Measurements from ENCODE around the gene PEX5L. TPM values are rescaled to one million over a fixed set of nuclear protein-coding genes. Genes with fewer than 3 reads are reported as not detected.

The PEX5L gene
- total and polyA plus RNA-seq, 2 experiments from 2014 or later, result 0.13 to 0.63 TPM

DNA sequence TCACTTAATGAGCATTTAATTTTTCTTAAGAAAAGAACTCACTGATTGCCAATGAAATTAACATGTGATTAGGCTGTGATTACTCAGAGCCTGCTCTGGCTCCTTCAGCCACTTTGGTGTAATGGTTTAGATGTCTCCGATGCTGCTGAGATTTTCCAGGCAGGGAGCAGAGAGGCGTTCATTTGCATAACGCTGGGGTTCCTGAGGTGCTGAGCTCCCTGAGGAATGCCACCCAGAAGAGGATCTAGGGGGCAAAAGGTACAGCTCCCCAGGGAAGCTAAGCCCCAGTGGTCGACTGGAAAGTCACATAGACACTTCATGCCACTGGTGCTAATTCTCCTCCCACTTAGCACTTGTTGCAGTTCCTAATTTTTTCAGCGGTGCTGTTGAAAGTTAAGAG is 264.4 kb downstream of the PEX5L start:
- Histone ChIP-seq H3K4me1 (ENCODE audit: insufficient read depth) (no peaks in the 10 kb centered on the region), H4K20me1 (ENCODE audit: insufficient read depth, poor library complexity, severe bottlenecking) (no peaks in the 10 kb centered on the region), H3K27me3 (no peaks in the 10 kb centered on the region), H3K36me3 (replicated peaks; ENCODE audit: insufficient read depth, low read depth) (no peaks in the 10 kb centered on the region), H2AFZ (no peak overlapping the region), H3K4me2 (no peak overlapping the region), H3K79me2 (no peaks in the 10 kb centered on the region), H3K27ac (no peak overlapping the region), H3K4me3 (no peak overlapping the region), H3K9me3 (ENCODE audit: low read depth) (no peaks in the 10 kb centered on the region), H3K9me2 (replicated peaks; ENCODE audit: insufficient read depth) (no peaks in the 10 kb centered on the region)
- 56% methylated on average over 5 of the region's 5 CpGs for WGBS (ENCODE audit: low lambda C conversion rate, missing lambda C conversion rate)
- TF ChIP-seq EZH2 (IDR thresholded peaks at IDR 0.05; ENCODE audit: borderline replicate concordance) (no peak), EZH2phosphoT487 (IDR thresholded peaks at IDR 0.05; ENCODE audit: low read depth, severe bottlenecking, unreplicated experiment) (no peak)
- TF ChIP-seq, protein P1, sequence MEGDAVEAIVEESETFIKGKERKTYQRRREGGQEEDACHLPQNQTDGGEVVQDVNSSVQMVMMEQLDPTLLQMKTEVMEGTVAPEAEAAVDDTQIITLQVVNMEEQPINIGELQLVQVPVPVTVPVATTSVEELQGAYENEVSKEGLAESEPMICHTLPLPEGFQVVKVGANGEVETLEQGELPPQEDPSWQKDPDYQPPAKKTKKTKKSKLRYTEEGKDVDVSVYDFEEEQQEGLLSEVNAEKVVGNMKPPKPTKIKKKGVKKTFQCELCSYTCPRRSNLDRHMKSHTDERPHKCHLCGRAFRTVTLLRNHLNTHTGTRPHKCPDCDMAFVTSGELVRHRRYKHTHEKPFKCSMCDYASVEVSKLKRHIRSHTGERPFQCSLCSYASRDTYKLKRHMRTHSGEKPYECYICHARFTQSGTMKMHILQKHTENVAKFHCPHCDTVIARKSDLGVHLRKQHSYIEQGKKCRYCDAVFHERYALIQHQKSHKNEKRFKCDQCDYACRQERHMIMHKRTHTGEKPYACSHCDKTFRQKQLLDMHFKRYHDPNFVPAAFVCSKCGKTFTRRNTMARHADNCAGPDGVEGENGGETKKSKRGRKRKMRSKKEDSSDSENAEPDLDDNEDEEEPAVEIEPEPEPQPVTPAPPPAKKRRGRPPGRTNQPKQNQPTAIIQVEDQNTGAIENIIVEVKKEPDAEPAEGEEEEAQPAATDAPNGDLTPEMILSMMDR (IDR thresholded peaks at IDR 0.05; ENCODE audit: poor library complexity), result no peak
- no peak for DNase-seq (ENCODE audit: low spot score)

DNA sequence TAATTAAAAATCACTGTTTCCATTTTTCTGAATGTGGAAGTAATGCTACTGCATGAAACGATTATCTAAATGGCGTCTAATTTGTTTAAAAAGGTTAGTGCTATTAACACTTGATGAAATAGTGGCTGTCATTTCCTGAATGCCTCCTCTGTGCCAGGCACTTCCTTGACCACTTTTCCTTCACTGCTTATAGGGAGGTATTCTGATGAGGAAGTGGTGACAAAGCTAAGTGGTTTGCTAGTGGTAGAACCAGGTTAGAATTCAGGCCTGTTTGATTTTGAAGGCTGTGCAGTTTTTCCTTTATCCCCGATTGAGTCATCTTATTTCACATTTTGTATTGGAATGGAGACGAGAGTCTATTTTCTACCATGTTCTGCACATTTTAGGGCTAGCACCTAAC is 264.9 kb downstream of the PEX5L start:
- no peaks in the 10 kb centered on the region for H3K4me1 ChIP-seq (ENCODE audit: insufficient read depth)
- H3K4me2 ChIP-seq, result no peak overlapping the region
- no peak for TF ChIP-seq EZH2phosphoT487 (IDR thresholded peaks at IDR 0.05; ENCODE audit: low read depth, severe bottlenecking, unreplicated experiment)
- TF ChIP-seq, protein P1 (IDR thresholded peaks at IDR 0.05; ENCODE audit: poor library complexity), result no peak
- no peak for TF ChIP-seq EZH2 (IDR thresholded peaks at IDR 0.05; ENCODE audit: borderline replicate concordance)
- no peak overlapping the region for H3K27ac ChIP-seq
- H3K36me3 ChIP-seq (replicated peaks; ENCODE audit: insufficient read depth, low read depth), result no peaks in the 10 kb centered on the region
- no peak overlapping the region for H2AFZ ChIP-seq
- H3K79me2 ChIP-seq, result no peaks in the 10 kb centered on the region
- WGBS (ENCODE audit: low lambda C conversion rate, missing lambda C conversion rate), result 88% methylated on average over 4 of the region's 4 CpGs
- H3K9me2 ChIP-seq (replicated peaks; ENCODE audit: insufficient read depth), result no peaks in the 10 kb centered on the region
- H3K27me3 ChIP-seq, result no peaks in the 10 kb centered on the region
- H3K9me3 ChIP-seq (ENCODE audit: low read depth), result no peaks in the 10 kb centered on the region
- H3K4me3 ChIP-seq, result no peak overlapping the region
- no peaks in the 10 kb centered on the region for H4K20me1 ChIP-seq (ENCODE audit: insufficient read depth, poor library complexity, severe bottlenecking)
- no peak for DNase-seq (ENCODE audit: low spot score)

DNA sequence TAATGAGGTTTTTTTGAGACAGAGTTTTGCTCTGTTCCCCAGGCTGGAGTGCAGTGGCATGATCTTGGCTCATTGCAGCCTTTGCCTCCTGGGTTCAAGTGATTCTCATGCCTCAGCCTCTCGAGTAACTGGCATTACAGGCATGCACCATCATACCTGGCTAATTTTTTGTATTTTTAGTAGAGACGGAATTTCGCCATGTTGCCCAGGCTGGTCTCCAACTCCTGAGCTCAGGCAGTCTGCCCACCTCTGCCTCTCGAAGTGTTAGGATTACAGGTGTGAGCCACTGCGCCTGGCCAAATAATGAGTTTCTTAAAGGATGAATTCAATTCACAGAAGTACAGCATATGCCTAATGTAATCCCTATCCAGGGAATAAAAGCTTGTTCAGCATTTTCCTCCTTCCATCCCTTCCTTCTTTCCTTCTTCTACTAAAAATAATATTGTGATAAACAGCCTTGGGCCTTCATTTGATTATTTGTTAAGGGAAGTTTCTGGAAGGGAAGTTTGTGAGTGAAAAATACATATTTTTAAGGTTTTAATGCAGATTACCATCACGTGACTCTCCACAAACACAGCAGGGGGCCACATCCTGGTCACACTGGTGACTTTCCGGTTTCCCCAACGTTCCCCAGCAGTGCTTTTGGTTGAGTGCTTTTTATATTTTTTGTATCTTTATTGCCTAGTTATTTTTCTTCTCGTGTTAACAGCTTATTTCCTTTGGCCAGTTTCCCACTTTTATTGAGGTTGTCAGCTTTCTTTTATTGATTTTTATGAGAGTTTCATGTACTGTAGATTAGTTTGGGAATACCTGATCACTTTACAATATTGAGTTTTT is 267.1 kb downstream of the PEX5L start:
- Histone ChIP-seq H3K79me2 (no peaks in the 10 kb centered on the region), H3K4me1 (ENCODE audit: insufficient read depth) (no peaks in the 10 kb centered on the region), H3K9me2 (replicated peaks; ENCODE audit: insufficient read depth) (no peaks in the 10 kb centered on the region), H2AFZ (no peak overlapping the region), H3K27me3 (no peaks in the 10 kb centered on the region), H3K27ac (no peak overlapping the region), H3K4me3 (no peak overlapping the region), H3K4me2 (no peak overlapping the region), H4K20me1 (ENCODE audit: insufficient read depth, poor library complexity, severe bottlenecking) (no peaks in the 10 kb centered on the region), H3K9me3 (ENCODE audit: low read depth) (no peaks in the 10 kb centered on the region), H3K36me3 (replicated peaks; ENCODE audit: insufficient read depth, low read depth) (no peaks in the 10 kb centered on the region)
- TF ChIP-seq EZH2phosphoT487 (IDR thresholded peaks at IDR 0.05; ENCODE audit: low read depth, severe bottlenecking, unreplicated experiment) (no peak), EZH2 (IDR thresholded peaks at IDR 0.05; ENCODE audit: borderline replicate concordance) (no peak)
- TF ChIP-seq, protein P1 (IDR thresholded peaks at IDR 0.05; ENCODE audit: poor library complexity), result no peak
- DNase-seq (ENCODE audit: low spot score), result no peak
- WGBS (ENCODE audit: low lambda C conversion rate, missing lambda C conversion rate), result 83% methylated on average over 9 of the region's 9 CpGs
